LNCaP clone FGC (cell line): Measurements from ENCODE around the gene TRUB1.
A peak's percentile ranks its signal among the peaks of the same experiment; 100 is the strongest.
"Not testable (repeated sequence)": the region's sequence is repeated elsewhere in the genome, so short reads cannot be mapped to it uniquely, and the experiment has no call there.

ENCODE experiments used
- DNase-seq: peaks from one replicate; pipeline ENCODE4 v3.0.0-alpha.2; 2011; ENCODE audit warnings: low read depth
- H3K4me3 ChIP-seq: 2 replicates; pipeline ENCODE4 v1.5.1; 2011; ENCODE audit warnings: mild to moderate bottlenecking, low read depth, low read length, control low read depth
- CTCF ChIP-seq: IDR thresholded peaks from 2 replicates; pipeline ENCODE4 v1.5.1; 2012; ENCODE audit warnings: mild to moderate bottlenecking; ENCODE audit not compliant: control insufficient read depth, insufficient read depth; ENCODE audit errors: extremely low read depth

Gene TRUB1

GRCh38 chr10:114937962-114938855 is at the start of gene TRUB1:
TRUB1 (plus strand) TSS chr10:114938195; CDS start chr10:114938254, 59 bp downstream.
- peak within 1 kb of the TSS; percentile 79 for H3K4me3 ChIP-seq
- DNase-seq, result peak; percentile 92
- TF ChIP-seq CTCF, result no peak

DNA sequence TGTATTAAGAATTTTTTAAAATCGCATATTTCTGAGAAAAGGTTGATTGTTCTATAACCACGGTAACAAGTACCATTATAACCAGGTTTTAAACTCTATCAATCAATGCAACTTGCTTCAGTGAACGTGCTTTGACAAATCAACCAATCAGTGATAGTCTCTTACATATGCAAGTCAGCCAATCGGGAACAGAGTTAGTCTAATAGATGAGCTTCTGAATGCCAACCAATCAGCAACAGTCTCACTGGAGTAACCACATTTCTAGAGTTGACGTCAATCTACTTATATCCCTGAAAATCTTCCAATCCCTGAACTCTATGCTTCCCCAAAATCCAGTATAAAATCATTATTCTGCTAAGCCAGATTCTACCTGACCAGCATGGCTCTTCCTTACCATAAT is 44.7 kb upstream of the TRUB1 start:
- H3K4me3 ChIP-seq, result no peak overlapping the region
- no peak for TF ChIP-seq CTCF
- no peak for DNase-seq

- TF ChIP-seq CTCF, result no peak
- DNase-seq, result no peak
- H3K4me3 ChIP-seq, result no peak overlapping the region
These were observed 43.1 kb upstream of the TRUB1 start for GRCh38 chr10:114894911-114895310.

DNA sequence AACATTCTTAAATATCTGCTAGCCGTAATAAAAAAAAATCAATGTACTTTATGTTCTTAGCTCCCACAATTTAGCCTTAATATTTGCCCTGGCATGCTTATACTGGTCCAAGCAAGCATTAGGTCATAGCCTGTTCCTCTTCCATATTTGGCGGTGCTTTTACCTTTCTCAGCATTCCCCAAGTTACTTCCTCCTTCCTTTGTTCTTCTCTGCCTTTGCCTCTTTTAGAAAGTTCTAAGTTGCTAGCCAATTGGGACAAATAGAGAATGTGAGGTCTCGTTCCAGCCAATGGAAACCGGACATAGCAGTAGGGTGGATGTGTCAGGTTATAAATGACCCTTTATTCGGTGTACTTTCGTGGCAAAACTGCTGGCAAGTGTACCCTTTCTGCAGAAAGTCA is 41.0 kb upstream of the TRUB1 start:
- DNase-seq, result peak; percentile 19
- H3K4me3 ChIP-seq, result not testable (repeated sequence)

- no peak for DNase-seq
These were observed 40.4 kb upstream of the TRUB1 start for GRCh38 chr10:114897593-114897992.

GRCh38 chr10:114899982-114900381 is 38.0 kb upstream of the TRUB1 start:
- TF ChIP-seq CTCF, result no peak
- no peak for DNase-seq
- no peak overlapping the region for H3K4me3 ChIP-seq

More at GRCh38 chr10:114897593-114897992, 40.4 kb upstream of the TRUB1 start:
- H3K4me3 ChIP-seq, result no peak overlapping the region
- TF ChIP-seq CTCF, result no peak

GRCh38 chr10:114900658-114901057 is 37.3 kb upstream of the TRUB1 start:
- no peak overlapping the region for H3K4me3 ChIP-seq
- no peak for DNase-seq

More at GRCh38 chr10:114900658-114901057, 37.3 kb upstream of the TRUB1 start:
- no peak for TF ChIP-seq CTCF
